Neural cell (in vitro differentiated cells): ENCODE data around the gene LTBP1. TPM values are rescaled to one million over a fixed set of nuclear protein-coding genes. Genes with fewer than 3 reads are reported as not detected.

Source experiments
- H2AFZ ChIP-seq: fragments of 200-600, 300-800 bp; sonication (generic), shearing (Covaris generic); 2 replicates; pipeline ENCODE4 v1.6.0; 2014; ENCODE audit warnings: low read depth, mild to moderate bottlenecking, antibody characterized with exemption, low read length, moderate library complexity
- H3F3A ChIP-seq: fragments of 200-600 bp; shearing (Covaris generic); 2 replicates; pipeline ENCODE4 v1.6.1; 2016; ENCODE audit warnings: mild to moderate bottlenecking, moderate library complexity, mixed read lengths, antibody characterized with exemption, low read length; ENCODE audit not compliant: insufficient read depth, poor library complexity, severe bottlenecking
- H3K27ac ChIP-seq: fragments of 200-600, 300-800 bp; sonication (generic), shearing (Covaris generic); 2 replicates; pipeline ENCODE4 v1.5.1; 2014; ENCODE audit warnings: mild to moderate bottlenecking, low read length, moderate library complexity
- H3K27me3 ChIP-seq: fragments of 300-800, 200-600 bp; sonication (generic), shearing (Covaris generic); 2 replicates; pipeline ENCODE4 v1.6.0; 2014; ENCODE audit warnings: mild to moderate bottlenecking, low read depth, low read length, moderate library complexity; ENCODE audit not compliant: insufficient read depth
- H3K36me3 ChIP-seq: fragments of 300-800, 200-600 bp; sonication (generic), shearing (Covaris generic); 2 replicates; pipeline ENCODE4 v1.5.1; 2014; ENCODE audit warnings: mild to moderate bottlenecking, antibody characterized with exemption, low read length, moderate library complexity; ENCODE audit not compliant: insufficient read depth
- H3K4me2 ChIP-seq: fragments of 300-800, 200-600 bp; sonication (generic), shearing (Covaris generic); 2 replicates; pipeline ENCODE4 v1.6.0; 2014; ENCODE audit warnings: mild to moderate bottlenecking, low read length
- H3K4me3 ChIP-seq: fragments of 300-800, 200-600 bp; sonication (generic), shearing (Covaris generic); 2 replicates; pipeline ENCODE4 v1.5.1; 2014; ENCODE audit warnings: mild to moderate bottlenecking, low read length, moderate library complexity
- H3K79me2 ChIP-seq: fragments of 200-600 bp; shearing (Covaris generic); replicated peaks from 2 replicates; pipeline ENCODE4 v1.6.0; 2014; ENCODE audit warnings: mild to moderate bottlenecking, low read length, moderate library complexity; ENCODE audit not compliant: insufficient read depth
- H3K9ac ChIP-seq: fragments of 300-800, 200-600 bp; sonication (generic), shearing (Covaris generic); 2 replicates; pipeline ENCODE4 v1.6.1; 2016; ENCODE audit warnings: mild to moderate bottlenecking, low read length, mixed read lengths
- H3K9me2 ChIP-seq: fragments of 200-600 bp; shearing (Covaris generic); 2 replicates; pipeline ENCODE4 v1.6.1; 2016; ENCODE audit warnings: mild to moderate bottlenecking, low read length, mixed read lengths; ENCODE audit not compliant: insufficient read depth
- H3K9me3 ChIP-seq: fragments of 200-600, 300-800 bp; sonication (generic), shearing (Covaris generic); 2 replicates; pipeline ENCODE4 v1.6.1; 2016; ENCODE audit warnings: mild to moderate bottlenecking, mixed run types, low read length, moderate library complexity, mixed read lengths
- H4K20me1 ChIP-seq: fragments of 200-600 bp; shearing (Covaris generic); 2 replicates; pipeline ENCODE4 v1.6.1; 2016; ENCODE audit warnings: mild to moderate bottlenecking, mixed run types; ENCODE audit not compliant: insufficient read depth
- EP300 ChIP-seq: fragments of 450-650 bp; conservative IDR thresholded peaks from 2 replicates; pipeline ENCODE4 v1.6.1; 2014; ENCODE audit warnings: antibody characterized with exemption, mild to moderate bottlenecking, moderate library complexity; ENCODE audit not compliant: poor library complexity, severe bottlenecking
- EZH2 ChIP-seq: fragments of 200-600, 300-800 bp; shearing (Covaris generic), sonication (generic); IDR thresholded peaks from 2 replicates; pipeline ENCODE4 v1.6.1; 2014; ENCODE audit warnings: antibody characterized with exemption, low read length, borderline replicate concordance, mild to moderate bottlenecking; ENCODE audit not compliant: insufficient read depth, poor library complexity, severe bottlenecking
- MXI1 ChIP-seq: fragments of 450-650 bp; conservative IDR thresholded peaks from 2 replicates; pipeline ENCODE4 v1.6.1; 2014; ENCODE audit warnings: antibody characterized with exemption, mild to moderate bottlenecking; ENCODE audit not compliant: poor library complexity, severe bottlenecking
- POLR2AphosphoS5 ChIP-seq: IDR thresholded peaks from 2 replicates; pipeline ENCODE4 v1.6.1; 2012
- RAD21 ChIP-seq: fragments of 450-650 bp; conservative IDR thresholded peaks from 2 replicates; pipeline ENCODE4 v1.6.1; 2014; ENCODE audit warnings: antibody characterized with exemption, mild to moderate bottlenecking, moderate library complexity
- SMC3 ChIP-seq: fragments of 450-650 bp; conservative IDR thresholded peaks from 2 replicates; pipeline ENCODE4 v1.6.1; 2014; ENCODE audit warnings: antibody characterized with exemption, mild to moderate bottlenecking, moderate library complexity; ENCODE audit not compliant: poor library complexity
- TAF1 ChIP-seq: IDR thresholded peaks from 2 replicates; pipeline ENCODE4 v1.6.1; 2012; ENCODE audit warnings: low read depth
- polyA plus RNA-seq: library from polyadenylated mRNA; depleted of rRNA; stranded (reverse); fragments of >200 nt; gene quantifications from 2 replicates; pipeline ENCODE4 v1.2.3, GENCODE V29; 2014
- TF ChIP-seq, protein P1 (sequence below): IDR thresholded peaks from 2 replicates; pipeline ENCODE4 v1.6.1; 2012; ENCODE audit warnings: borderline replicate concordance
- TF ChIP-seq, protein P2 (sequence below): fragments of 450-650 bp; IDR thresholded peaks from 2 replicates; pipeline ENCODE4 v1.5.1; 2014; ENCODE audit warnings: antibody characterized with exemption, mild to moderate bottlenecking, moderate library complexity; ENCODE audit not compliant: poor library complexity, severe bottlenecking

The LTBP1 gene
- polyA plus RNA-seq, 1 donor from 2014 or later = 1.8 TPM

DNA sequence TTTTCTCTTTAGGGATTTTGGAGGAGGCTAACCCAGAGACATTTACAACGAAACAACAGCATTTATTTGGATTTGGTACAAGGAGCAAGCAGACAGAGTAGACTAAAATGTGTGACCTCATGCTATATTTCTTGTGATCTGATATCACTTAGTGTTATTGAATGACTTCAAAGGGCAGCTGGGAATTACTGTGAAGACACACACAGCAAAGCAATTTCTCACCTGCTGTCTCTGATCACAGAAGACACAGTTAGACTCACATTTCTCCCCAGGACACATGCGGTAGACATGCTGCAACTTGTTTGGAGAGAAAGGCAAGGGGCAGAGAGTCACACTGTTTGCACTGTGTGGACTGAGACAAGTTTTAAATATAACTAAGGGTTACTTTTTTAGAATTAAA, 67.5 kb downstream of the LTBP1 start:
- Histone ChIP-seq H3K79me2 (peaks cover 3% of the 10 kb centered on the region), H3K9me2 (no peaks in the 10 kb centered on the region), H3K27me3 (no peaks in the 10 kb centered on the region), H4K20me1 (no peaks in the 10 kb centered on the region), H3K9me3 (no peaks in the 10 kb centered on the region), H3K4me2 (no peak overlapping the region), H3K27ac (no peak overlapping the region), H3K9ac (no peak overlapping the region), H2AFZ (no peak overlapping the region), H3F3A (no peaks in the 10 kb centered on the region), H3K4me3 (no peak overlapping the region), H3K36me3 (no peaks in the 10 kb centered on the region)
- TF ChIP-seq, protein P1, sequence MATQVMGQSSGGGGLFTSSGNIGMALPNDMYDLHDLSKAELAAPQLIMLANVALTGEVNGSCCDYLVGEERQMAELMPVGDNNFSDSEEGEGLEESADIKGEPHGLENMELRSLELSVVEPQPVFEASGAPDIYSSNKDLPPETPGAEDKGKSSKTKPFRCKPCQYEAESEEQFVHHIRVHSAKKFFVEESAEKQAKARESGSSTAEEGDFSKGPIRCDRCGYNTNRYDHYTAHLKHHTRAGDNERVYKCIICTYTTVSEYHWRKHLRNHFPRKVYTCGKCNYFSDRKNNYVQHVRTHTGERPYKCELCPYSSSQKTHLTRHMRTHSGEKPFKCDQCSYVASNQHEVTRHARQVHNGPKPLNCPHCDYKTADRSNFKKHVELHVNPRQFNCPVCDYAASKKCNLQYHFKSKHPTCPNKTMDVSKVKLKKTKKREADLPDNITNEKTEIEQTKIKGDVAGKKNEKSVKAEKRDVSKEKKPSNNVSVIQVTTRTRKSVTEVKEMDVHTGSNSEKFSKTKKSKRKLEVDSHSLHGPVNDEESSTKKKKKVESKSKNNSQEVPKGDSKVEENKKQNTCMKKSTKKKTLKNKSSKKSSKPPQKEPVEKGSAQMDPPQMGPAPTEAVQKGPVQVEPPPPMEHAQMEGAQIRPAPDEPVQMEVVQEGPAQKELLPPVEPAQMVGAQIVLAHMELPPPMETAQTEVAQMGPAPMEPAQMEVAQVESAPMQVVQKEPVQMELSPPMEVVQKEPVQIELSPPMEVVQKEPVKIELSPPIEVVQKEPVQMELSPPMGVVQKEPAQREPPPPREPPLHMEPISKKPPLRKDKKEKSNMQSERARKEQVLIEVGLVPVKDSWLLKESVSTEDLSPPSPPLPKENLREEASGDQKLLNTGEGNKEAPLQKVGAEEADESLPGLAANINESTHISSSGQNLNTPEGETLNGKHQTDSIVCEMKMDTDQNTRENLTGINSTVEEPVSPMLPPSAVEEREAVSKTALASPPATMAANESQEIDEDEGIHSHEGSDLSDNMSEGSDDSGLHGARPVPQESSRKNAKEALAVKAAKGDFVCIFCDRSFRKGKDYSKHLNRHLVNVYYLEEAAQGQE = no peak
- no peak for TF ChIP-seq EZH2
- no peak for TF ChIP-seq MXI1
- TF ChIP-seq, protein P2, sequence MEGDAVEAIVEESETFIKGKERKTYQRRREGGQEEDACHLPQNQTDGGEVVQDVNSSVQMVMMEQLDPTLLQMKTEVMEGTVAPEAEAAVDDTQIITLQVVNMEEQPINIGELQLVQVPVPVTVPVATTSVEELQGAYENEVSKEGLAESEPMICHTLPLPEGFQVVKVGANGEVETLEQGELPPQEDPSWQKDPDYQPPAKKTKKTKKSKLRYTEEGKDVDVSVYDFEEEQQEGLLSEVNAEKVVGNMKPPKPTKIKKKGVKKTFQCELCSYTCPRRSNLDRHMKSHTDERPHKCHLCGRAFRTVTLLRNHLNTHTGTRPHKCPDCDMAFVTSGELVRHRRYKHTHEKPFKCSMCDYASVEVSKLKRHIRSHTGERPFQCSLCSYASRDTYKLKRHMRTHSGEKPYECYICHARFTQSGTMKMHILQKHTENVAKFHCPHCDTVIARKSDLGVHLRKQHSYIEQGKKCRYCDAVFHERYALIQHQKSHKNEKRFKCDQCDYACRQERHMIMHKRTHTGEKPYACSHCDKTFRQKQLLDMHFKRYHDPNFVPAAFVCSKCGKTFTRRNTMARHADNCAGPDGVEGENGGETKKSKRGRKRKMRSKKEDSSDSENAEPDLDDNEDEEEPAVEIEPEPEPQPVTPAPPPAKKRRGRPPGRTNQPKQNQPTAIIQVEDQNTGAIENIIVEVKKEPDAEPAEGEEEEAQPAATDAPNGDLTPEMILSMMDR = no peak
- no peak for TF ChIP-seq SMC3
- no peak for TF ChIP-seq EP300
- TF ChIP-seq POLR2AphosphoS5 = no peak
- no peak for TF ChIP-seq TAF1
- no peak for TF ChIP-seq RAD21

DNA sequence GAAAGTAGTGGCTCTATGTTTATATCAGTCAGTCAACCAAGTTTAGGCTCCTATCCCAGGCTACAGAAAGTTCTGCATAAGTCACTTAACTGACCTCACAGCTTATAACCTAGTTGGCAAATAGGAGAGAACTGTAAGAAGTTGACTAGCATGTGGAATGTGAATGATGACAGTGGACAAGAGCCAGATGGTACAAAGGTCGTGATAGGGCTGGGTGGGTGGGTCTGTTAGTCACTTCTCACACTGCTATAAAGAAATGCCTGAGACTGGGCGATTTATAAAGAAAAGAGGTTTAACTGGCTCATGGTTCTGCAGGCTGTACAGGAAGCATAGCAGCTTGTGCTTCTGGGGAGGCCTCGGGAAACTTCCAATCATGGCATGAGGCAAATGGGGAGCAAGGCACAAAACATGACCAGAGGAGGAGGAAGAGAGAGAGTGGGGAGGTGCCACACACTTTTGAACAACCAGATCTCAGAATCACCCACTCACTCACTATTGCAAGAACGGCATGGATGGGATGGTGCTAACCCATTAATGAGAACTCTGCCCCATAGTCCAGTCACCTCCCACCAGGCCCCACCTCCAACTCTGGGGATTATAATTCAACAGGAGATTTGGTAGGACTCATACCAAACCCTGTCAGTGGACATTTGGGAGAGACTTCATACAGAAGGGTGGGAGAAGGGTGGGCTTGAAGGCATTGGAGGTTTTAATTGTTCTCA, 68.8 kb downstream of the LTBP1 start:
- H3K4me2 ChIP-seq = no peak overlapping the region
- no peaks in the 10 kb centered on the region for H3K36me3 ChIP-seq
- no peak overlapping the region for H3K9ac ChIP-seq
- H3K27me3 ChIP-seq = no peaks in the 10 kb centered on the region
- TF ChIP-seq MXI1 (no peak), EP300 (no peak), SMC3 (no peak), TAF1 (no peak), POLR2AphosphoS5 (no peak), RAD21 (no peak), EZH2 (no peak)
- TF ChIP-seq, protein P2 = no peak
- TF ChIP-seq, protein P1 = no peak
- no peaks in the 10 kb centered on the region for H3F3A ChIP-seq
- H3K9me3 ChIP-seq = no peaks in the 10 kb centered on the region
- no peaks in the 10 kb centered on the region for H3K9me2 ChIP-seq
- H3K79me2 ChIP-seq = peaks cover 3% of the 10 kb centered on the region
- H4K20me1 ChIP-seq = no peaks in the 10 kb centered on the region
- no peak overlapping the region for H2AFZ ChIP-seq
- no peak overlapping the region for H3K27ac ChIP-seq
- no peak overlapping the region for H3K4me3 ChIP-seq
